CD4-positive, alpha-beta T cell (primary cell): ENCODE results near the gene KCNB1. TPM values are rescaled to one million over a fixed set of nuclear protein-coding genes. Genes with fewer than 3 reads are reported as not detected.

Experiments
- ATAC-seq: fragments of 200-7000 bp; cut with Tn5 transposase; one replicate; pipeline ENCODE4 v1.10.0; 2022; ENCODE audit warnings: mild to moderate bottlenecking; ENCODE audit not compliant: poor library complexity
- CTCF ChIA-PET: fragments of 350-600 bp; sonication (Branson Sonifier 250); formaldehyde crosslinking; loops from one replicate; lab custom pipeline; 2021; ENCODE audit warnings: antibody characterized with exemption, inconsistent platforms; lab: Charles Lee
- POLR2A ChIA-PET: fragments of 350-600 bp; sonication (Branson Sonifier 250); formaldehyde crosslinking; loops from one replicate; lab custom pipeline; 2021; ENCODE audit warnings: antibody characterized with exemption, inconsistent platforms; lab: Charles Lee
- DNase-seq, 14 experiments: peaks; one replicate each; pipeline ENCODE4 v3.0.0-alpha.2; 2013 to 2020; ENCODE audit warnings: mixed read lengths in 2 of 14
- H3K27ac ChIP-seq, 2 donors: one replicate each; pipeline versions ENCODE4 v1.5.1 to v1.7.0; 2013; ENCODE audit warnings: low read length in 2 of 2, low read depth in 1 of 2, mild to moderate bottlenecking in 1 of 2
- H3K27me3 ChIP-seq, 2 experiments: 1 replicate in 1 of 2; 2 replicates in 1 of 2; pipeline versions ENCODE4 v1.6.1 to v1.7.0; 2013; ENCODE audit warnings: low read length in 2 of 2, control low read depth in 1 of 2, mild to moderate bottlenecking in 1 of 2, moderate library complexity in 1 of 2; ENCODE audit not compliant: insufficient read depth in 2 of 2, control insufficient read depth in 1 of 2
- H3K36me3 ChIP-seq: one replicate; pipeline ENCODE4 v1.6.1; 2013; ENCODE audit warnings: low read length, control low read depth; ENCODE audit not compliant: insufficient read depth
- H3K4me1 ChIP-seq: one replicate; pipeline ENCODE4 v1.6.1; 2013; ENCODE audit warnings: low read length, control low read depth; ENCODE audit not compliant: insufficient read depth
- H3K4me3 ChIP-seq: one replicate; pipeline ENCODE4 v1.5.1; 2013; ENCODE audit warnings: mild to moderate bottlenecking, low read length, moderate library complexity
- H3K9me3 ChIP-seq, 2 experiments: 1 replicate in 1 of 2; 2 replicates in 1 of 2; pipeline versions ENCODE4 v1.6.1 to v1.7.0; 2013; ENCODE audit warnings: low read length in 2 of 2, mild to moderate bottlenecking in 2 of 2, control low read depth in 1 of 2, moderate library complexity in 1 of 2; ENCODE audit not compliant: control insufficient read depth in 1 of 2, insufficient read depth in 1 of 2
- H3K27ac Mint-ChIP-seq: one replicate; pipeline ENCODE4 v1.8.0; 2020; ENCODE audit warnings: mixed read lengths
- H3K27me3 Mint-ChIP-seq: one replicate; pipeline ENCODE4 v1.8.0; 2021; ENCODE audit warnings: mixed read lengths
- H3K36me3 Mint-ChIP-seq: one replicate; pipeline ENCODE4 v1.8.0; 2021; ENCODE audit warnings: low read depth, mixed read lengths
- H3K4me1 Mint-ChIP-seq: one replicate; pipeline ENCODE4 v1.8.0; 2021; ENCODE audit warnings: low read depth, mixed read lengths
- H3K4me3 Mint-ChIP-seq: one replicate; pipeline ENCODE4 v1.8.0; 2020; ENCODE audit warnings: mild to moderate bottlenecking, mixed read lengths
- H3K9me3 Mint-ChIP-seq: one replicate; pipeline ENCODE4 v1.8.0; 2020; ENCODE audit warnings: mixed read lengths
- CTCF ChIP-seq: fragments of 200-600 bp; IDR thresholded peaks from one replicate; pipeline ENCODE4 v1.8.0; 2022; ENCODE audit warnings: antibody characterized with exemption, mild to moderate bottlenecking
- intact Hi-C, 2 experiments: fragments of 100-400 bp; cut with DNase I in 1 of 2; cut with micrococcal nuclease in 1 of 2; formaldehyde crosslinking; loops; one replicate each; pipeline versions ENCODE4 v1.15.1 to v1.9.0; 2023 to 2025; cut with DNase I, micrococcal nuclease
- total RNA-seq, 174 experiments: library from RNA in 2 of 174; stranded (reverse) in 2 of 174; gene quantifications; one replicate each; pipeline ENCODE4 v1.2.3 and lab custom pipeline; 2021 to 2026

Gene KCNB1
- total RNA-seq, 2 experiments from 2014 or later: 0.06 to 0.08 TPM

GRCh38 chr20:49330701-49331615 lies 151.5 kb downstream of the KCNB1 start:
- ATAC-seq (no peak), DNase-seq (no peak)
- Histone ChIP-seq H3K36me3 (no peaks in the 10 kb centered on the region), H3K4me3 (no peak overlapping the region), H3K27me3 (peaks cover 0 to 4% of the 10 kb centered on the region in 2 experiments), H3K4me1 (no peaks in the 10 kb centered on the region), H3K27ac (no peak overlapping the region), H3K9me3 (no peaks in the 10 kb centered on the region)
- intact Hi-C loops: loop anchor here (5.0 kb wide), 4 partner anchors 151 to 596 kb away; partner anchors contain the start of gene KCNB1 (in 1 of the 2)
- CTCF ChIA-PET: no interaction called here
- Mint-ChIP-seq H3K9me3 (no peaks in the 10 kb centered on the region), H3K4me1 (no peaks in the 10 kb centered on the region), H3K27ac (no peak overlapping the region), H3K27me3 (peaks cover 29% of the 10 kb centered on the region), H3K4me3 (no peak overlapping the region), H3K36me3 (no peaks in the 10 kb centered on the region)
- POLR2A ChIA-PET: no interaction called here
- no peak for TF ChIP-seq CTCF

GRCh38 chr20:49328790-49329189 lies 153.7 kb downstream of the KCNB1 start:
- Histone ChIP-seq H3K27me3 (peaks cover 0 to 4% of the 10 kb centered on the region in 2 experiments), H3K4me1 (peaks cover 5% of the 10 kb centered on the region), H3K36me3 (no peaks in the 10 kb centered on the region), H3K4me3 (no peak overlapping the region), H3K9me3 (no peaks in the 10 kb centered on the region), H3K27ac (no peak overlapping the region)
- intact Hi-C loops: no loop called here
- ATAC-seq (no peak), DNase-seq (no peak)
- H3K27ac Mint-ChIP-seq: no peak overlapping the region
- no peaks in the 10 kb centered on the region for H3K9me3 Mint-ChIP-seq
- H3K27me3 Mint-ChIP-seq: peaks cover 27% of the 10 kb centered on the region
- POLR2A ChIA-PET: no interaction called here
- peaks cover 10% of the 10 kb centered on the region for H3K4me1 Mint-ChIP-seq
- CTCF ChIA-PET: no interaction called here
- no peaks in the 10 kb centered on the region for H3K36me3 Mint-ChIP-seq
- H3K4me3 Mint-ChIP-seq: no peak overlapping the region
- TF ChIP-seq CTCF: no peak

- no peaks in the 10 kb centered on the region for H3K9me3 ChIP-seq
- peaks cover 13% of the 10 kb centered on the region for H3K4me1 ChIP-seq
- intact Hi-C loops: no loop called here
- no peak for TF ChIP-seq CTCF
- no peaks in the 10 kb centered on the region for H3K36me3 Mint-ChIP-seq
- no peak overlapping the region for H3K27ac Mint-ChIP-seq
- H3K27ac ChIP-seq: no peak overlapping the region
- H3K4me3 ChIP-seq: no peak overlapping the region
- ATAC-seq (no peak), DNase-seq (no peak)
- no peaks in the 10 kb centered on the region for H3K9me3 Mint-ChIP-seq
- peaks cover 21% of the 10 kb centered on the region for H3K4me1 Mint-ChIP-seq
- ChIA-PET POLR2A (no interaction called here), CTCF (no interaction called here)
- H3K27me3 Mint-ChIP-seq: peaks cover 29% of the 10 kb centered on the region
- peaks cover 0 to 2% of the 10 kb centered on the region in 2 experiments for H3K27me3 ChIP-seq
- H3K4me3 Mint-ChIP-seq: no peak overlapping the region
- H3K36me3 ChIP-seq: no peaks in the 10 kb centered on the region
These were observed 156.4 kb downstream of the KCNB1 start for GRCh38 chr20:49326026-49326425.
